Activated CD4-positive, CD25-positive, alpha-beta regulatory T cell (primary cell): ENCODE results near the gene NEDD8.
A peak's percentile ranks its signal among the peaks of the same experiment; 100 is the strongest.
"Not testable (repeated sequence)": the region's sequence is repeated elsewhere in the genome, so short reads cannot be mapped to it uniquely, and the experiment has no call there.

ENCODE experiments used
- DNase-seq, 4 experiments: peaks; one replicate each; lab custom pipeline; 2025; lab: John Stamatoyannopoulos, UW

Gene NEDD8

GRCh38 chr14:24222987-24223386 lies 9.2 kb downstream of the NEDD8 start:
- DNase-seq = not testable (repeated sequence)

- DNase-seq = no peak
Observed at GRCh38 chr14:24219521-24219920, 12.6 kb downstream of the NEDD8 start.

- no peak for DNase-seq
Observed at GRCh38 chr14:24219080-24219479, 13.1 kb downstream of the NEDD8 start.

GRCh38 chr14:24216876-24217275 lies 15.3 kb downstream of the NEDD8 start:
- DNase-seq = not testable (repeated sequence)

- no peak for DNase-seq
Observed at GRCh38 chr14:24216345-24216699, 15.8 kb downstream of the NEDD8 start.

- peak; percentile 59 to 76 (median 66) for DNase-seq
Observed at GRCh38 chr14:24215495-24216344, 16.4 kb downstream of the NEDD8 start, which contains the start of gene MDP1. TSS of gene MDP1 (minus strand) at chr14:24216066. CDS start at chr14:24215955, 111 bp downstream.

GRCh38 chr14:24213866-24214662 lies 18.1 kb downstream of the NEDD8 start:
- DNase-seq = no peak

GRCh38 chr14:24212924-24213865 lies 19.0 kb downstream of the NEDD8 start, which contains the start of gene CHMP4A:
TSS of gene CHMP4A (minus strand) at chr14:24213488. CDS start at chr14:24213439, 49 bp downstream.
- DNase-seq = peak; percentile 87 to 92 (median 90)

GRCh38 chr14:24211311-24211710 lies 20.9 kb downstream of the NEDD8 start:
- no peak for DNase-seq

- no peak for DNase-seq
Observed at GRCh38 chr14:24207625-24208024, 24.5 kb downstream of the NEDD8 start.

- no peak for DNase-seq
Observed at GRCh38 chr14:24207104-24207551, 25.0 kb downstream of the NEDD8 start.

- DNase-seq = no peak
Observed at GRCh38 chr14:24206260-24207103, 25.7 kb downstream of the NEDD8 start.

- no peak for DNase-seq
Observed at GRCh38 chr14:24204163-24205146, 27.7 kb downstream of the NEDD8 start.

GRCh38 chr14:24203249-24203886 lies 28.8 kb downstream of the NEDD8 start:
- not testable (repeated sequence) for DNase-seq

- not testable (repeated sequence) for DNase-seq
Observed at GRCh38 chr14:24202538-24202937, 29.6 kb downstream of the NEDD8 start.

- no peak for DNase-seq
Observed at GRCh38 chr14:24198814-24199524, 33.2 kb downstream of the NEDD8 start.

- no peak for DNase-seq
Observed at GRCh38 chr14:24197056-24197450, 35.1 kb downstream of the NEDD8 start.
